NCI-H2227 treated with DMSO at 0.1 percent for 48 hours (cell line): ENCODE results near the gene FBXW2.

Experiments used
- DNase-seq: peaks from one replicate; lab custom pipeline; 2025; lab: John Stamatoyannopoulos, UW

The FBXW2 gene

DNA sequence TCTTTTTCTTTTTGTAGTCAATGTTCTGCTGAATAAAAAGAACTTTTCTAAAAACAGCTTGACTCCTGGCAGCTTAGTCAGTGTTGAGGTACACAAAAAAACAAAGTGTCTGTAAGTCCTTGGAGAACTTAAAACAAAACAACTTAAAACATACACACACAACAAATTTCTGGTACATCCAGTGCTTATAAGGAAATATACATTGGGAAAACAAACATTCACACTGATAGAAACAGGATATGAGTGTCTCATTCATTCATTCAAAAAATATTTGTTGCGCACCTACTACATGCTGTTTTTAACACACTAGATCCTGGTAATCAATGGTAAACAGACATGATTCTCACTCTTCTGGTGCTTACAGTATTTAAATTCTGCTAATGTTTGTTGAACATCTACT lies 51.5 kb downstream of the FBXW2 start:
- no peak for DNase-seq

DNA sequence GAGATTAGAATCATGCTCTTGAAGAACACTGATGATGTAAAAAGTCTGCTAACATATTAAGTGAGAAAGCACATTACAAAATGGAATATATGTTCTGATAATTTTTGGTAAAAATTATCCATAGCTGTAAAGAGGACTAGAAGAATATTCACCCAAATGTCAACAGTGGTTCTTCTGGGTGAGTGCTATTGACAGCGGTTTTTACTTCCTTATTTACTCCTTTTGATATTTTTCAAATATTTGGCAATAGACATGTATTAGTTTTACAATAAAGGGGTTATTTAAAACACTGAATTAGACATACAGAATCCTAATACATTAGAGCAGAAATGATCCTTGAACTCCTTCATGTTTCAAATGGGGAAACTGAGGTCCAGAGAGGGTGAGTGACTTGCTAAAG lies 52.0 kb downstream of the FBXW2 start:
- DNase-seq, result no peak

DNA sequence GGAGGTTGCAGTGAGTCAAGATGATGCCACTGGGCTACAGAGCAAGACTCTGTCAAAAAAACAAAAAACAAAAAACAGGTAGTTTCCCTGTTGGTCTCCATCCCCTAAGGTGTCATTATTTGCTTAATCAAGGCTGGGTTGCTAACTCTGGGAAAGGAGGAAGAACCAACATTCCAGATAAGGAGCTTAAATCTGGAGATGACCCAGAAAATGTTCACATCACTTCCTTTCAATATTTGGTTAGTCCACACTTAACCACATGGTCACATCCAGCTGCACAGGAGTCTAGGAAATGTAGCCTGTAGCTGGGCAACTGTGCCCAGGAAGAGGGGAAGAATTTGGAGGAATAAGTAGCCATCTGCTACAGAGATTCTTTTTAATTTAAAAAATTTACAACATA lies 53.1 kb downstream of the FBXW2 start:
- DNase-seq, result no peak

DNA sequence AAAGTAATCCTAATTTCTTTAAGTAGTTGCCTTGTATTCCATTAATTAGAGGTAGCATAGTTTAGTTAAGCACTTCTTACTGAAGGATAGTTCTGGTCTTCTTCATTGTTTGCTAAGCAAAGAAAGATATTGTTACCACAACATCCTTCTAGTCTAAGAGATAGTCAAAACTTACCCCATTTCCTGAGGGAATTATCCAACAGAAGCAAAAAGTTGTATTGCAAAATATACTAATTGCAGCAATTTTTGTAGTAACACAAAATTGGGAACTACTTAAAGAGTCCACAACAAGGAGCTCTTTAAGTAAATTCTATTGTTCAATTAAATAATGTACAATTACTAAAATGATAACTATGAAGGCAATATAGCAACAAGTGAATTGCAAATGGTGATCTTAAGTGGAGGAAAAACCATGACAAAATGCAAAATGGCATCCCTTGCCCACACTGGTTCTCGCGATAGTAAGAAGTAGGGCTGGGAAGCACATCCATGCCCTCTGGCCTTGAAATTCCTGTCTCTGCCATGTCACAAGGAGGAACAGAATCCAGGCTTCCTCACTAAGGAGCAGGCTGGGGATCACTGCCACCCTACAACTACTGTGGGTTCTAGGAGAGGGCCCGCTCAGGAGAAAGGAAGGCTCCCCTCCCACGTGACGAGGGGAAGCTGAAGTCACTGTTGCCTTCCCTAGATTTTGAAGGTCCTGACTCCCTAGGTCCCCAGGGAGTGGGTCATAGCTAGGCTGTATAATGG lies 55.6 kb downstream of the FBXW2 start:
- no peak for DNase-seq

DNA sequence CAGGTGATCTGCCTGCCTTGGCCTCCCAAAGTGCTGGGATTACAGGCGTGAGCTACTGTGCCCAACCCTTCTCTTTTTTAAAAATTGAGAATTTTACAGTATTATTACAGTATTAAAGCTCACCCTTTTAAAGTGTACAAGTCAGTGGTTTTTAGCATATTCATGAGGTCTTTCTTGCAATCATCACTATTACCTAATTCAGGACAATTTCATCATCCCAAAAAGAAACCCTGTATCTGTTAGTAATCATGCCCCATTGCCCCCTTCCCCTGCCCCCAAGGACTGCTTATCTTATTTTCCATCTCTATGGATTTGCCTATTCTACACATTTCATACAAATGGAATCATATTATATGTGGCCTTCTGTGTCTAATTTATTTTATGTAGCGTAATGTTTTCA lies 56.3 kb downstream of the FBXW2 start:
- DNase-seq, result no peak

DNA sequence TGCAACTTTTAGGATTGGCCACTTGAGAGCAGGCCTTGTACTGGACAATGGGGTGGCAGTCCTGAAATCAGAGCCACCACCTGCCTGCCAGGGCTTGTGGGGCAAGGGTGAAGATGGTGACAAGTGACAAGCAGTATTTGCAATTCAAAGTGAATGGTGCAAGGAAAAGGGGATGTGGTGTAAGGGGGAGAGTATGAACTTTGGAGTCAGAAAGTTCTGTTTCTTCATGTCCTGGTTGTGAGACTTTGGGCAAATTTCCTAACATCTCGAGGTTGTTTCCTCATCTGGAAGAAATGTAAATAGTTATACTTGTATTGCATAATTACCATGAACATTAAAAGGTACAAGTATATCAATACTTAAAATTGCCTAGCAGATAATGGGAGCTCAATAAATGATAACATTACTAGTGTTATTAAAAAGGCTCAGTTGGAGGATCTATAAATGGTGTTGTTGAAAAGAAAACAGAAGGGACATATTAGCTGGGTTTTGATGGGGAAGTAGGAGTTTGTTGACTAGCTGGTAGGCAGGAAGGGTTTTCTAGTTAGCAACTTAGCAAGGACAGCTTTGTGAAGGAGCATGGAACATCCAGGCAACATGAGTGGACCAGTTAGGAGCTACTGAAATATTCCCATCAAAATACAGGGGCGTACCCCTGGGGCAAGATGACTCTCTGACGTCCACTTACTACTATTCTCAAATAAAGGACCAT lies 57.6 kb downstream of the FBXW2 start:
- no peak for DNase-seq

DNA sequence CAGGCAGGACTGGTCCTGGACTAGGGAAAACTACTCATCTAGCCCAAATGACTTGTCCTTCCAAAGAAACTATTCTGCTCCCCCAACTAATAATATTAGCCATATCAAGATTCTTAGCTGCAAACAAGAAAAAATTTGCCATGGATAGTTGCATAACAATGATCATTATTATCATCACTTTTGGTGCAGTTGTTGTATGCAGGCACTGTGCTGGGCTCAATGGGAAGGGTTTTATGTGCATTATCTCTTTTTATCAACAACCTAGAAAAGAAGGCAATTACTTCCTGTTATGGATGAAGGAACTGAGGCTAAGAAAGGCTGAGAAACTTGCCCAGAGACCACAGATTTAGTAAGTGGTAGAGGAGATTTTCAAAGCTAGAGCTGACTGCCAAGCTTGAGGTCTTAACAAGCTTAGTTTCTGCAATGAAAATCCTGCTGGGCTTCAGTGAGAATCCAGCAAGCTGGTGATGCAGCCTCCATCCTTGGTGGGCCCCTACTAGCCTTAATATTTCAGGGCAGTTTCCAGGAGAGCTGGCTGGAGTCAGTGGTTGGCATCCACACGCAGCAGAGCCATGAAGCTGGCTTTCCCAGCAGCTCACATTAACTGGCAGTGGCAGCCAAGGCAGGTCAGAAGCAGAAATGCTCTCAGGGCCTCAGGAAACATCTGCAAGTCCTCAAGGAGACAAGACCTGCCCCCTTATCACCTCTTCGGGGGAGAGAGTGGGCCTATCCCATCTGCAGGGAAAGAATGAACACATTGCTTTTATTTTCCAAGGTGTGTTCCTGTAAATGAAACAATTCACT lies 58.4 kb downstream of the FBXW2 start:
- no peak for DNase-seq

DNA sequence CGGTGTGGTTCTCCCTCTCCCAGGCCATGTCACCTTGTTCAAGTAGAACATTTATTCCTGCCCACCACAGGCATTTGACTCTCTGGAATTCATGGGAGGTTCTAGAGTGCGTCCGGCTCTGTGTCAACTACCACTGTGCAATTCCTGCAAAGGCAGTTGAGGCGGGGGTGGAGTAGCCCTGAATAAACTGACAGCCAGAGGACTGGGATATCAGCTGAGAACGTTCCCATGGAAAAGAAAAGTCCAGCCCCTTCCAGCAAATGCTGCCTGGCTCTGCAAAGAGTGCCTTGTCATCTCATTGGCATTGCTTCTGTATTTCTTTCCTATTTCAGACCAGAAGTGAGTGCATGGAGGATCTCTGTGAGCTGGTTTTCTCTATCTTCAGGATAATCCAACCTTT lies 60.0 kb downstream of the FBXW2 start:
- DNase-seq, result no peak

DNA sequence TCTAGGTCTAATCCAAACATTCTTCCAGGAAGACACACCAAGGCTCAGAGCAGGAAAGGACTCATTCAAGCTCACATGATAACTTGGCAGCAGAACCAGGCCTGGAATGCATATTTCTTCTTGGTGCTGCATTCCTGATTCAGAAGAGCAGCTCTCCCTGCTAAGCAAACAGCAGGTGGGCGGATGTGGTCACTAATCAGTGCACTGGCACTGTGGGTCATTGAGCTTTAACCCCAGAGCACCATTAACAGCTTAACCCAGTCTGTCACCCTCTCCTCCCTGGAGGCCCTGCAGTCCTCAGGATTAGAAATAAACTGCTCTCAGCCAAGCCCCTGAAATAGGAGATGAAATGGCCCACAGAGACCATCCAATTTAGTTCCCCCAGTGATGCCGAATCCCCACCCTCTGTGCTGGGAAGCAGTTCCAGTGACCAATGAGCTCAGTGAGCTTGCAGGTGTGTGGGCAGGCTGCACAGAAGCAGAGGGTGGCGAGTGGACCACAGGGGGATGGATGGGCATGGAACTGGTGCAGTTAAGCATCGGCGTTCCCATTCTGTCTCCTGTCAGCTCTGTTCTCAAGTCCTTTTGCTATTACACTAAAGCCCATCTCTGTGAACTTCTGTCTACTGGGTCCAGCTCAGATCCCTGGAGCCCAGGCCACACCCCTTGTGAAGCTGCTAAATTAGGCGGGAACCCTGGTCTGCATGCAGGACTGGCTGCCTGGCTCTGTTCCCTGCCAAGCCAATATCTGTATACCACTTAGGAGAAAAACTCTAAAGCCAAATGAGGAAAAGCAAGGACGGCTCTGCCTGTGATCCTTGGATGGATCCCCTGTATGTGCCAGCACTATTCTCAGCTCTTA lies 62.3 kb downstream of the FBXW2 start:
- no peak for DNase-seq

DNA sequence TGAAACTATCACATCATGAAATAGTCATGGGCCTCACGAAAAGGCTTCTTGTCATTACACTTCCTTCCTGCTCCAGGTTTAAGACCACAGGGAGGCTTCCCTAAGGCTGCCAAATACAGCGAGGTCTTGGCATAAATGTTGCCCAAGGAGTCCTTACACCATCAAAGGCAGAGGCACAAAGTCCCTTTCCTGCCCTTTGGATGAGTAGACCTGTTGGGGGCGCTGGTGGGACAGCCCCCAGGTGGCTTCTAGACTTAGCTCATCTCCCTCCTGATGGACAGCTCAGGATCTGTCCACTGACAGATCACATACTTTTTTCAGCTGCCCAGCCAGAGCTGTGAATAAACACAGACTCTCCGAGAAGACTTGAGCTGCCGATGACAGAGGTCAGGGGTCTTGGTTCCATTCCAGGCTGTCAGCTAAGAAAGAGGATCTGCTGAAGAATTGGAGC lies 63.4 kb downstream of the FBXW2 start:
- no peak for DNase-seq

DNA sequence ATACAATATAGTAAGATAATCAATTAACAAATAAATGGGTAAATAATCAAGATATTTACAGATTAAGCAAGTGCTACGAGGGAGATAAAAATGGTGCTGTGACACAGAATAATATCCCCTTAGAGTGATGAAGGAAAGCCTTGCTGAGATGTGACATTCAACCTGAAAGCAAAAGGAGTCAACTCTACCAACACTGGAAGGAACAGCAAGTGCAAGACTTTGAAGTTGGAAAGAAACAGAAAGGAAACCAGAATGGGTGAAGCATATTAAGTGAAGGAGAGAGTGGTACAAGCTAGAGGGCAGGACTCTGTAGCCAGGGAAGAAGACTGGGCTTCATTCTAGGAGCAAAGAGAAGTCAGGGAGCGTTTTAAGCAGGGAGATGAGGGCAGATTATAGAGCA lies 66.7 kb downstream of the FBXW2 start:
- DNase-seq, result no peak

DNA sequence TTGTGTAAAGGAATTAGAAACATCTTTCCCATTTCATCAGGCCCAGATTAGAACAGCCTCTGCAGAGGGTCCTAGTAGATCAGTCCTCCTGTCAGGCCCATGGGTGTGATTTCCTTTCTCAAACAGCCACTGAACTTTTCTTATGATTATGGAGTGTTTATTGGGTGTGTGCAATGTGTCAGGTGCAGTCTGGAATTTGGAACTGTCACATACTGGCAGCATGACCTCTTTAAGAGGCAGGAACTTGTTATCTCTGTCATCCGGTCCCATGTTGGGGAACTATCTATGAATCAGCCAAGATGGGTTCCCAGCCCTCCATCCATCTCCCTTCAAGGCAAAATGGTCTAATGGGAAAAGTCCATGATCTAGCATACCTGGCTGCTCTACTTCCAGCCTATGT lies 67.3 kb downstream of the FBXW2 start:
- DNase-seq, result no peak

DNA sequence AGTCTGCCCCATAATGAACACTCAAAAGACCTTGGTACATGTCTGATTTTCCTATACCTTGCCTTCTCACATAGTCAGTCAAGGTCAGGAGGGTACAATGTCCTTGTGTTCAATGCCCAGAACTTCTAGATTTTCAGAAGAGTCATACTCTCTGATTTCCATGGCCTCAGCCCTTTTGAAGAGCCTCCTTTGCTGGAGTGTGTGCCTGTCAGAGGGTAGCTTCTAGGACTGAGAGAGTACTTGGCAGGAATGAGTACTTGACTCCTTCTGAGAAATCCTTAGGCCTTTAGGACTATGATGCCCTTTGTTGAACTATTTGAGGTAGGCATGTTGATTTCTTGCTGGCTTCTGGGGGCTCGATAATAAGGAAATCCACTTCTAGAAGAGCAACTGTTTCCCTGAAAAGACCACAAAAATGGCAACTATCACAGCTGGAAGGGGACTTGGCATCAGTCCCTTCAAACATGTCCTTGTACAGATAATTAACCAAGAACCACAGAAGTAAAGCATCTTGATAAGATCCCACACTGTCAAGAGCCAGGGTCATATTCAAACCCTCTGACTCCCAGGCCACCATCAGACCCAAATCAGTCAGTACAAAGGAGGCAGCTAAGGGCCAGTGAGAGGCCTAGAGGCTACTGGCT lies 68.3 kb downstream of the FBXW2 start:
- DNase-seq, result no peak

DNA sequence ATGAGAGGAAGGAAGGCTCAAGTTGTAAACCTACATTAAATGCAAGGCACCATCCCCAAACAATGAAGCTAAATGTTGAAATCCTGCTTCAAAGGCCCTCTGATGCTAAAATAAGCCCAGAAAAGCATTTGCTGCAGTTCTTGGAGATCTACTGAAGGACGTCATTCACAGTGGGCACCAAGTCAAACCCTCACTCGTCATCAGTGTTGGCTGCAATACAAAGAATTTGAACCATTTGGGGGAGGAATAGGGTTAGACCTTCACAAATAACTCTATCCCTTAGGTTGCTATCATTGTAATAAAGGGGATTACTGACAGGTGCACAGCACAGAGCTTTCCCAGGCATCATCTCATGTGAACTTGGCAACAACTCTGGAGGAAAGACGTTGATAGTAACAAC lies 69.7 kb downstream of the FBXW2 start:
- no peak for DNase-seq

DNA sequence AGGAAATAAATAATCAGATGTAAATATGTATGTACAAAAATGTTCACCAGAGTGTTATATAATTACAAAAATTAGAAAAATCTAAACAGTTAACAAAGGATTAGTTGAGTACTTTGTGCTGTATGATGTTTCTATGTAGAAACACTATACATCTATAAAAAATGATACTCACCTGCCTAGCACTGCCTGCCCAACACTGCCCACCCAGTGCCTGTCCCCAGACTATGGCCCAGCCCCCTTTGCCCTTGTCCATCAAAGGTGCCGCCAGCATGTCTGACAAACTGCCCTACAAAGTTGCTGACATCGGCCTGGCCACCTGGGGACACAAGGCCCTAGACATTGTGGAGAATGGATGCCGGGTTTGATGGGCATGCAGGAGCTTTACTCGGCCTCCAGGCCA lies 72.8 kb downstream of the FBXW2 start:
- DNase-seq, result no peak

DNA sequence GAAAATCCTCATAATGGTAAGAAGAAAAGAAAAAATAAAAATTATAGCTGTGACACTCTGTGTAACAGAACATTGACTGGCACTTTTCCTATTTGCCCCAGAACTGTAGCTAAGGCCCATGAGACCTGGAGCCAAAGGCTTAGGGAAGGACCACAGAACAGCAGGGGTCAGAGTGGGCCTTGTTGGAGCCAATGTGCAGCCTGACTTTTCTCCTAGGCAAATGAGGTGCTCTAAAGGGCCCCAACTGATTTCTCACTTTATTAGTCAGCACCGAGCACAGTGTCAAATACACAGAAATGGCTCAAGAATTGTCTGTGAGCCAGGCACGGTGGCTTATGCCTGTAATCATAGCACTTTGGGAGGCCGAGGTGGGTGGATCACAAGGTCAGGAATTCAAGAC lies 74.9 kb downstream of the FBXW2 start:
- no peak for DNase-seq

DNA sequence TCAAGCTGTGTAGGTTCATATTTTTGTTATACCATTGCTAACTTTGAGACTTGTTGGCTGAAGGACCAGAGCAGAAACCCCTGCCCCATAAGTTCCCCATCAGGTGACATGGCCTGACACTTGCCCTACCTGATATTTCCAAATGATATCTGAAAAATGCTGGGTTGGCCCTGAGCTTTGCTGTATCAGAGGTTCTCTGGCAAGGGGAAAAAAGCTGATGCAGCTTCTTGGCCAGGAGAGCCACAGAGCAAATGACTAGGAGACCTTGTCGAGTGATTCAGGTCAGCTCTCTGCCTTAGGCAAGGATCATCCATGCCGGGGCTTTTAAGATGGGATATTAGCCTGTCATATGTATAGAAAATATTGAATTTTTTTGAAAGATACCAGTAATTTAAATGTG lies 76.0 kb downstream of the FBXW2 start:
- DNase-seq, result no peak

DNA sequence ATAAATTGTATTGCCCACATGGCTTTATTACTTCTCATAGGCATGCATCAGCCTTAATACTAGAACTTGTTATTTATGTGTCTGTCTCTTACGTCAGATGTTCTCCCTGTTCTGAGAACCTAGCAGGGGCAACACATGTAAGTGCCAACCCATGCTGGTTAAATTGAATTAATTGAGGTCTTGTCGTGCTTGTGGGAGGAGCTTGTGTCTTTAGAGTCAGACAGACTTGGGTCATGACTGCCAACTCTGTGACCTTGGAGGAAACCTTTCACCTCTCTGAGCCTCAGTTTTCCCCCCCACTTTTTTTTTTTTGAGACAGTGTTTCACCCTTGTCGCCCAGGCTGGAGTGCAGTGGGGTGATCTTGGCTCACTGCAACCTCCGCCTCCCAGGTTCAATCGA lies 76.7 kb downstream of the FBXW2 start:
- DNase-seq, result no peak

DNA sequence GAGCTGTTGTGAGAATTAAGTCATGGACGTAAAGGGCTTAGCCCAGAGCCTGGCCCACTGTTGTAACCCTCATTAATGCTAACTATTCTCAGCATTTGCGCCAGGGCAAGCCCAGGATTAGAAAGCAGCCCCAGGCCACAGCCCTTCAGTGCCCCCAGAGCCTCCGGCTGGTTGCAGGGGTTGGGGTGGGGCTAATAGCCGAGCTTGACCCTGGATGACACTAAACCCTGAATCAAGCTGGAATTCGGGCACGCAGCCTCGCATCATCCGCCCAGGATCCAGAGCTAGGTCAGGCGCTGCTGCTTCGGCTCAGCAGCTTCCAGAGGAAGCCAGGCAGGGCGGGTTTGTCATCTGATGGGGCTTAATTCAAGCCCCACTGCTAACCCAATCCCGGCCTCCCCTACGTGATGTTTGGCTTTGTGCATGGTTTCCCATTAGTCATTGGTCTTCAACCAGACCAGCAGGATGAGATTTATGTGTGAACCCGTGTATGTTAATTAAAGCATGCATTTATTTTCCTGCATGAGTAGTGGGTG lies 77.8 kb downstream of the FBXW2 start:
- DNase-seq, result no peak

DNA sequence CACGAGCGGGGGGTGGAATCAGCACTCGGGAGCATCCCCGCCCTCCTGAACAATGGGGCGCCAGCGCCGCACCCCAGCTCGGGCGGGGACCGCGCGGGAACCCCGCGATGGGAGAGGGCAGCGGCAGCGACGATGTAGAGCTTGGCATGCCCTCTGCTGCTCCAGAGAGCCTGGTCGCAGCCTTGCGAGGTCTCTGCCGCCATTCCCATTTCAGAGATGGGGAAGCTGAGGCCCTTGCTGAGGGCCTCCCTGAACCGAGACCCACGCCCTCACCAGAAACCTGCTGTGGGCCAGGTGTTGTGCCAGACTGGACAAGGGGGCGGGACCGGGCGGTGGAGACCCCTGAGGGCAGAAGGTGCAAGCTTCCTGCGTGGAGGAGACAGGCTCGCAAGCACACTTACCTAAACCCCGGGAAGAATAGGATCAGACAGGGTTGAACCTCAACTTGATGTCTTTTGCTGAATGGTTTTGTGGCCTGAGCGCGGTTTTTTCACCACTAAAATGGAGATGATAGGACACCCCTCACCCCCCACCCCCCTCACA lies 78.3 kb downstream of the FBXW2 start:
- no peak for DNase-seq
